Measurements from ENCODE around the gene PADI2.

The PADI2 gene

GRCh38 chr1:17155257-17155920, 36.1 kb upstream of the PADI2 start:
- H3K4me3 ChIP-seq (ENCODE audit: low read depth, low read length, poor library complexity, severe bottlenecking) = no peak overlapping the region
- H3K9me3 ChIP-seq (ENCODE audit: low read length) = 0 out of 2 replicates have a peak, but pooled peaks cover 3% of the 10 kb centered on the region
- no peak for TF ChIP-seq CTCF (IDR thresholded peaks at IDR 0.05; ENCODE audit: low read length)
- TF ChIP-seq EZH2 (IDR thresholded peaks at IDR 0.05; ENCODE audit: borderline replicate concordance, low read length) = no peak
- H4K20me1 ChIP-seq (ENCODE audit: insufficient read depth, low read length) = no peaks in the 10 kb centered on the region
- H3K36me3 ChIP-seq (ENCODE audit: insufficient read depth, low read length) = no peaks in the 10 kb centered on the region
- H3K27ac ChIP-seq (ENCODE audit: low read depth, low read length, poor library complexity, severe bottlenecking) = no peak overlapping the region
- H3K4me1 ChIP-seq (ENCODE audit: insufficient read depth, low read length, severe bottlenecking) = no peaks in the 10 kb centered on the region
- H3K79me2 ChIP-seq (ENCODE audit: insufficient read depth, low read length) = no peaks in the 10 kb centered on the region
- no peak overlapping the region for H3K4me2 ChIP-seq (ENCODE audit: low read length)
- H3K9ac ChIP-seq (ENCODE audit: low read length) = no peak overlapping the region
- no peaks in the 10 kb centered on the region for H3K9me2 ChIP-seq (ENCODE audit: low read depth, low read length)
- no peaks in the 10 kb centered on the region; the same call in 1 of the 2 replicates for H3K27me3 ChIP-seq (ENCODE audit: insufficient read depth, low read length)
- H2AFZ ChIP-seq (ENCODE audit: low read length) = no peak overlapping the region
- H3F3A ChIP-seq (ENCODE audit: insufficient read depth, low read length) = no peaks in the 10 kb centered on the region

- Histone ChIP-seq H3F3A (ENCODE audit: insufficient read depth, low read length) (no peaks in the 10 kb centered on the region), H2AFZ (ENCODE audit: low read length) (no peak overlapping the region), H3K27me3 (ENCODE audit: insufficient read depth, low read length) (no peaks in the 10 kb centered on the region), H3K4me3 (ENCODE audit: low read depth, low read length, poor library complexity, severe bottlenecking) (no peak overlapping the region), H3K9ac (ENCODE audit: low read length) (no peak overlapping the region), H3K27ac (ENCODE audit: low read depth, low read length, poor library complexity, severe bottlenecking) (no peak overlapping the region), H3K9me3 (ENCODE audit: low read length) (no peaks in the 10 kb centered on the region), H3K36me3 (ENCODE audit: insufficient read depth, low read length) (no peaks in the 10 kb centered on the region), H3K79me2 (ENCODE audit: insufficient read depth, low read length) (no peaks in the 10 kb centered on the region), H4K20me1 (ENCODE audit: insufficient read depth, low read length) (no peaks in the 10 kb centered on the region), H3K9me2 (ENCODE audit: low read depth, low read length) (no peaks in the 10 kb centered on the region), H3K4me2 (ENCODE audit: low read length) (no peak overlapping the region), H3K4me1 (ENCODE audit: insufficient read depth, low read length, severe bottlenecking) (no peaks in the 10 kb centered on the region)
- no peak for TF ChIP-seq EZH2 (IDR thresholded peaks at IDR 0.05; ENCODE audit: borderline replicate concordance, low read length)
- TF ChIP-seq CTCF (IDR thresholded peaks at IDR 0.05; ENCODE audit: low read length) = no peak
Observed at GRCh38 chr1:17149771-17150170, 30.5 kb upstream of the PADI2 start.

DNA sequence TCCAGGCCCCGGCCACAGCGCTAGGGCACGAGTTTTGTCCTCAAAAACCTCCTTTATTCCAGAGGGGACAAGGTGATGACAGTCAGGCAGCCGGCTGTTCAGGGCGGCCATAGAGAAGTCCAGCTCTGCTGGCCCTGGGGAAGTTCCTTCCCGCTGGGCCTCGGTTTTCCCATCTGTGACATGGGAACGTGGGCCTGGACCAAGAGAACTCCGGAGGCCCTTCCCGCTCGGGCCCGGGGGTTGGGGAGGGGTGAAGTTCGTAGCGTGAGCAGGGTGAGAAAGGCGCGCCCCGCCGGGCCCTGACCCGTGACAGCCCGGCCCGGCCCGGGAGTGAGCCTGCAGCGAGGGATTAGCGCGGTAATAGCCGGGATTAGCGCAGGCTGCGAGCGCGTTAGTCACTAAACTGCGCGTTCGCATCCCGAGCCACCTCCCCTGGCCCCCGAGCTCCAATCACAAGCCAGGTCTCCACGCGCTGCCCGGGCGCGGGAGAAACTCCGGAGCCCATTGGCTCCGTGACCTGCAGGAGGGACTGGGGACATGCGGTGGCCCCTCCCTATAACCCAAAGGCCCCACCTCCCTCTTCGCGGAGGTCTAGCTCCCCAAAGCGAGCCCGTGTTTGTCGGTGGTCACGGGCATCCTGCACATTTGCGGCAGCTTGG, 29.8 kb upstream of the PADI2 start:
- Histone ChIP-seq H3K27me3 (ENCODE audit: insufficient read depth, low read length) (no peaks in the 10 kb centered on the region), H3K9me3 (ENCODE audit: low read length) (no peaks in the 10 kb centered on the region), H3K9me2 (ENCODE audit: low read depth, low read length) (no peaks in the 10 kb centered on the region), H3K79me2 (ENCODE audit: insufficient read depth, low read length) (no peaks in the 10 kb centered on the region), H3K36me3 (ENCODE audit: insufficient read depth, low read length) (no peaks in the 10 kb centered on the region), H3K4me1 (ENCODE audit: insufficient read depth, low read length, severe bottlenecking) (no peaks in the 10 kb centered on the region), H2AFZ (ENCODE audit: low read length) (no peak overlapping the region), H4K20me1 (ENCODE audit: insufficient read depth, low read length) (no peaks in the 10 kb centered on the region), H3F3A (ENCODE audit: insufficient read depth, low read length) (no peaks in the 10 kb centered on the region), H3K9ac (ENCODE audit: low read length) (no peak overlapping the region), H3K4me2 (ENCODE audit: low read length) (no peak overlapping the region), H3K27ac (ENCODE audit: low read depth, low read length, poor library complexity, severe bottlenecking) (no peak overlapping the region), H3K4me3 (ENCODE audit: low read depth, low read length, poor library complexity, severe bottlenecking) (no peak overlapping the region)
- TF ChIP-seq CTCF (IDR thresholded peaks at IDR 0.05; ENCODE audit: low read length) (no peak), EZH2 (IDR thresholded peaks at IDR 0.05; ENCODE audit: borderline replicate concordance, low read length) (no peak)
